SU-DHL-6 (cell line): ENCODE data around the gene SLC5A5.

ENCODE experiments used
- CTCF ChIP-seq: fragments of 200-600 bp; sonication (generic); IDR thresholded peaks from one replicate; pipeline ENCODE4 v1.5.1; 2017; ENCODE audit warnings: antibody characterized with exemption, mild to moderate bottlenecking, low read length, moderate library complexity; ENCODE audit not compliant: insufficient read depth, poor library complexity, severe bottlenecking
- EZH2phosphoT487 ChIP-seq: fragments of 200-600 bp; sonication (generic), shearing (Covaris generic); conservative IDR thresholded peaks from 2 replicates; pipeline ENCODE4 v1.6.1; 2018; ENCODE audit warnings: mild to moderate bottlenecking, antibody characterized with exemption, low read length, moderate library complexity, mixed read lengths

GRCh38 chr19:17902701-17903100, 31.0 kb downstream of the SLC5A5 start:
- no peak for TF ChIP-seq CTCF
- no peak for TF ChIP-seq EZH2phosphoT487
